ENCODE results near the gene RCBTB2.
A peak's percentile ranks its signal among the peaks of the same experiment; 100 is the strongest.
"Not testable (repeated sequence)": the region's sequence is repeated elsewhere in the genome, so short reads cannot be mapped to it uniquely, and the experiment has no call there.

RCBTB2 gene

DNA sequence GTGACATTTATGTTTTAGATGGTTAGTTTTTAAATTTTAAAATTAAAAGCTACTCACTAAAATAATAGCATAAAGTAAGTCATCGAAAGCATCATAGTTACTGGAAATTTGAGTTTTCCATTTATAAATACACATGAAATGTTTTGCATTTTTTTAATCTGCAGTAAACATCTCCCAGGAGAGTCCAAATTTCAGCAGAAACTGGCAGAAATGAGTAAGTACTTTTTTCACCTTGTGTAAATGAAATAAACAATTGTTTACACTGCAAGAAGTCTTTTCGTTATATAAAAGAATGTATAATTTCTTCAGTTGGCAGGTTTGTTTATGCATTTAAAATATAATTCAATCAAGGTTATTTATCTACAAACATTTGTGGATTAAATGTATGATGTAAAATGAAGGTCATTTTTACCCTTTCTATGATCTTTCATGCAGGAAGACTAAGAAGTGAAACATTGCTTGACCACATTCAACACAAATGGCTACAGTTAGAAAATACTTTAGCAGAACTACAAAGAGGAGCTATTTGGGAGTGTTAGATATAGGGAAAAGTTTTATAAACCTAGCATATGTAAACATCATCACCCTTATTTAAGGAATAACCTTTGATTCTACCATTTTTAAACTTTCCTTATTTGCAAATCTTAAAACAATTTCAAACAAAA is 55.6 kb downstream of the RCBTB2 start:
- no peak for DNase-seq (ENCODE audit: extremely low spot score, insufficient read length, low read depth)
- FAIRE-seq = peak; percentile 87

DNA sequence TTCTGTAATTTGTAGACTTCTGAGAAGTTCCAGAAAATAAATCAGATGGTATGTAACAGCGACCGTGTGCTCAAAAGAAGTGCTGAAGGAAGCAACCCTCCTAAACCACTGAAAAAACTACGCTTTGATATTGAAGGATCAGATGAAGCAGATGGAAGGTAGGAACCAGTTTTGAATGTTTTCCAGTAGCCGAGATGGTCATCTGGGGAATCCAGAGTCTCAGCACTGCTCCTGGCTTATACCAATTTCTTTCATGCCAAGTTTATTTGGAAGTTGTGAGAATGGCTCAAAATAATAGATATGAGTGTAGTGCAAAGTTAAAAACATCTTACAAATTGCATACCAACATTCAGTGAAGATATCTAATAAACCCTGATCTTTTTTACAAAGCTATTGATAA is 56.2 kb downstream of the RCBTB2 start:
- no peak for FAIRE-seq
- DNase-seq (ENCODE audit: extremely low spot score, insufficient read length, low read depth) = no peak

DNA sequence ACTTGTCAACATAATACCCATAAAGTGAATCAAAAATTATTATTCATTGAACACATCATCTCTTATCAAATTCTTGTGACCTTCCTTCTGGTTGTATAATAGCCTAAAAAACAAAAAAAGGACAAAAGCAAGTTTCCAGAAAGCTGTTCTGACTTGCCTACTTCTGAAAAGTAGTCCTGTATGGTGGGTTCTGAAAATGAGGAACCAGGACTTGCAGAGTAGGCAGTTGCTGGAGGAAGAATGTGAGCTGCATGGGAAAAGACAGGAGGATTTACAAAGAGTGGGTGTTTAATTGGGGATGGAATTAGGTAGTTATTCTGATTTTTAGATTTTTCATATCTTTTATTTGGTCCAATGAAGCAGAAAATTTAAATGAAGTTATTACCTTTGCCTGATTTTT is 56.7 kb downstream of the RCBTB2 start:
- peak; percentile 71 for FAIRE-seq
- DNase-seq (ENCODE audit: extremely low spot score, insufficient read length, low read depth) = no peak

DNA sequence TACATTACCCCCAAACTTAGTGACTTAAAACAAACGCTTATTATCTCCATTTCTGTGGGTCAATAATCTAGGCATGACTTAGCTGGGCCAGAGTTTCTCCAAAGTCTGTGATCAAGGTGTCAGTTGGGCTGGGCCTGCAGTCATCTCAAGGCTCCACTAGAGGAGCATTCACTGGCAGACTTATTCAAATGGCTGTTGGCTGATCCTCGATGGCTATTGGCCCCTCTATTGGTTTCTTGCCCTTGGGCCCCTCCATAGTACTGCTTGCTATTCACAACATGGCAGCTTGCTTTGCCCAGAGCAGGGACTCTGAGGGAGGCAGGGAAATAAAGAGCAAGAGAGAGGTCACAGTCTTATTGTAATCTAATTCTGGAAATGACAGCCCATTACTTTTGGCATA is 57.6 kb downstream of the RCBTB2 start:
- FAIRE-seq (no peak), DNase-seq (ENCODE audit: extremely low spot score, insufficient read length, low read depth) (no peak)

DNA sequence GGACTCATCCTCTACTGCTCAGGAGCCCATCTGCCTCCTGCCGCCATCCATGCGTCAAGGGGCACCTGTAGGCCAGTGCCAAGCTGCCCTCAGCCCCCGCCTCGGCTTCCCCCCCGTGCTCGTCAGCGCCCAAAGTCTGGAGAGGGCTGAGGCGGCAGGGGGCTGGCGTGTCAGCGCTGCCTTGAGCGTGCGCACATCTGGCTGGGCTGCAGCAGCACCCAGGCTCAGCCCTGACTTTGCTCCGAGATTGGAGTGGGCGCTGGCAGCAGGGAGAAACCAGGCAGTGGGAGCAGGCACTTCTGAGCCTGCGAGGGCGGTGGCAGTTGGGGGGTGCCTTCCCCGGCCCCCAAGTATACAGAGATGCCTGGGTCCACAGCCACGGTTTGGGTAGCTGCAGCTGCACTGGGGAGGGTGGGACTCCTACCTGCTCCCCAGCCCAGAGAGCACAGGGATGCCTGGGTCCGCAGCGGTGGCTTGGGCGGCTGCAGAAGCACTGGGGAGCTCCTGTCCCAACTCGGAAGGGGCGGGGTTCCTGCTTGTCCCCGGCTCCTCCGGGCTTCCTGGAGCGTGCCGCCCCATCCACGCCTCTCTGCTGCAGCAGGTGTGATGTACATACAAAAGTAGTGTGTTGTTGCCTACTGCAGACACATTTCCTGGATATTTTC is 75.2 kb downstream of the RCBTB2 start:
- no peak for FAIRE-seq
- no peak for DNase-seq (ENCODE audit: extremely low spot score, insufficient read length, low read depth)

DNA sequence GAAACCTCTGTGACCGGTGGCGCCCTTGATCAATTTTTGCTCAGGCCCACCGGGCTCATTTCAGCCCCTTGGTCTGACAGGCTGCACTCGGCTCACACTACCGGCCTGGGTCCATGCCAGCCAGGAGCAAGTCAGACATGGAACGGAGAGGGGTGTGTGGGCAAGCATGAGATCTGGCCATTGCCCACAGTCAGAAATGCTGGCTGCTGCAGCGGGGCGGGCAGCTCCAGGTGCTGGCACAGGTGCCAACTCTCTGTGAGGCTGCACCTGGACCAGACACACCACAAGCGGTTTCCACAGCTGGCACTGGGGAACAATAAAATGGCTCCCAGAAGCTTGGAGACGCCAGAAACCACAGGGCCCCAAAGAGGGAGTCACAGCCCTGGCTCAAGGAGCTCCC is 76.3 kb downstream of the RCBTB2 start:
- no peak for FAIRE-seq
- DNase-seq (ENCODE audit: extremely low spot score, insufficient read length, low read depth) = no peak

DNA sequence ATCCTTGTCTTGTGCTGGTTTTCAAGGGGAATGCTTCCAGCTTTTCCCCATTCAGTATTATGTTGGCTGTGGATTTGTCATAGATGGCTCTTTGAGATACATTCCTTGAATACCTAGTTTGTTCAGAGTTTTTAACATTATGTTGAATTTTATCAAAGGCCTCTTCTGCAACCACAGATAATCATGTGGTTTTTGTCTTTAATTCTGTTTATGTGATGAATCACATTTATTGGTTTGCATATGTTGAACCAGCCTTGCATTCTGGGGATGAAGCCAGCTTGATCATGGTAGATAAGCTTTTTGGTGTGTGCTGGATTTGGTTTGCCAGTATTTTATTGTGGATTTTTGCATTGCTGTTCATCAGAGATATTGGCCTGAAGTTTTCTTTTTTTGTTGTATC is 81.7 kb downstream of the RCBTB2 start:
- not testable (repeated sequence) for DNase-seq (ENCODE audit: extremely low spot score, insufficient read length, low read depth); FAIRE-seq

DNA sequence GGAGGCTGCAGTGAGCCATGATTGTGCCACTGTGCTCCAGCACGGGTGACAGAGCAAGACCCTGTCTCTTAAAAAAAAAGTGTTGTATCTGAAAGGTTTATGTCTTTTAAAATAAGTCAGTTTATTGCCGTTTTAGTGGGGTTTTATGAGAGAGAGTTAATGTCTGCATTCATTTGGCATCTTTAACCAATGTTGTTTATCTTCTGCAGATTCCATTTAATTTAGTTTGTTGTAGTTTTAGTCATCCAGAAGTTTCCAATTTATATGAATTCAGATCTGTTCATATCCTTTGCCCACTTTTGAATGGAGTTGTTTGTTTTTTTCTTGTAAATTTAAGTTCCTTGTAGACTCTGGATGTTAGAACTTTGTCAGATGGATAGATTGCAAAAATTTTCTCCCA is 83.2 kb downstream of the RCBTB2 start:
- no peak for DNase-seq (ENCODE audit: extremely low spot score, insufficient read length, low read depth)
- FAIRE-seq = peak; percentile 38

DNA sequence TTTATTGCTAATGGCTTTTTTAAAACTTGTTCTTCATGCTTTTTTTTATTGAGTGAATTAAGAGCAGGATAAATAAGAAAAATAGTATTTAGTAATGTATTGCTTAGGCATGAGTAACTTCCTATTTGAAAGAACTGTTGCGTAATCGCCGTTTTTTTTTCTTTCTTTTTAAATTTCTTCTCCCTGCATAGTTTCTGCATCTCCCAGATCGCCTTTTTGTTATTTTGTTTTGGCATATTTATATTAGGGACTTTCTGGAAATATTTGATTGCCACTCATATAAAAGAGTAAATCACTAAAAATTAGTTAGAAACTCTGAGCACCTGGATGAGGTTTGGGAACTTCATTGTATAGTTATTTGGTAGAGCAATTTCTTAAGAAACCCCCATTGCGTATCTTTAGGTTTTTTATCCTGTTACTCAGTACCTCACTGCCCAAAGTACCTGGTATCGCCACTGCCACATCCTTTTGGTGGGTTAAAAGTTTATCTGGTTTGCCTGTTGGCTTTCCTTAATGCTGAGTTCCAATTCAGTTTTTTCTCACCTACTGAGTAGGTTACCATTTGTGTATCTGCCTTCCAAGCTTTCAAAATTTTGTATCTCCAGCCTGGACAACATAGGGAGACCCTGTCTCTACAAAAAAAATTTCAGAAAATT is 83.8 kb downstream of the RCBTB2 start:
- DNase-seq (ENCODE audit: extremely low spot score, insufficient read length, low read depth) (no peak), FAIRE-seq (no peak)

DNA sequence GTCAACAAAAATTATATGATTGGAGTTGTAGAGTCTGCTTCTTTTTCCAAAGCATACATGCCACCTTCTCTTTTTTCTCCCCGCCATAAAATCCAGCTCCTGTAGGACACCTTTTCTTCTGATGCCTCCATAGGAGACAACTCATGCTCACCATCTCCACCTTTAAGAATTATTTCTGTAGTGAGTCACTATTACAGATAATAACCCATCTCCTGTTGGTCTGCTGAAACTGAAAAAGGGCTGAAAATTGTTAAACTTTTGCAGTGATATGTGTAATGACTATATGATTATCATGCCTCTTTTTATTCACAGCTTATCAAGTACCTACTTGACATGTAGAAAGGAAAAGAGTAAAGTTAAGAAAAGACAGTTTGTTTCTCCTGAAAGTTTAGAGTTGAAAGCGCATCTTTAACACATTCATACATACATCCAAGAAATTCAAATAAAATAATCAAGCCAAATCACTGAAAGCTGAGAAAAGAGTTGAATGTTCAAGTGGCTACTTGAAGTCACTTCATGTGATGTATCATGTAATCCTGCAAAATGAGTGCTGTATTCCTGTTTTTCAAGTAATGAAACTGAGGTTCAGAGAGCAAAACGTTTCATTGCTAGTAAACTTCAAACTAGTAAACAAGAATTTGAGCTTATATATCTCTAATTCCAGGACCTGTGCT is 84.5 kb downstream of the RCBTB2 start:
- peak; percentile 51 for FAIRE-seq

DNA sequence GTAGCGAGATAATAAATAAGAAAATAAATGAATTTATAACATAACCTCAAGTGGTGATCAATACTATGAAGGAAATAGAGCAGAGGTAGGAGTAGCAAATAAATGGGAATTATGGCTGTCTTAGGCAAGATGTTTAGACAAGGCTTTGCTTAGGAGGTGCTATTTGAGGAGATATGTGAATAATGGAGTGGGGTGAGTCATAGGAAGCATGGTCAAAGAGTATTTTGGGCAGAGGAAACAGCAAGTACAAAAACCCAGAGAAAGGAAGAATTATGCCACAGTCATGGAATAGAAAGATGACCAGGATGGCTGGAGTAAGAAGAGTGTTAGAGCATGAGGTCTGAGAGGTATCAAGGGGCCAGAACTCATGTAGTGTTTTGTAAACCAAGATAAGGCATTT is 86.4 kb downstream of the RCBTB2 start:
- FAIRE-seq (no peak), DNase-seq (ENCODE audit: extremely low spot score, insufficient read length, low read depth) (no peak)

More for the DNA sequence above, 84.5 kb downstream of the RCBTB2 start:
- no peak for DNase-seq (ENCODE audit: extremely low spot score, insufficient read length, low read depth)

DNA sequence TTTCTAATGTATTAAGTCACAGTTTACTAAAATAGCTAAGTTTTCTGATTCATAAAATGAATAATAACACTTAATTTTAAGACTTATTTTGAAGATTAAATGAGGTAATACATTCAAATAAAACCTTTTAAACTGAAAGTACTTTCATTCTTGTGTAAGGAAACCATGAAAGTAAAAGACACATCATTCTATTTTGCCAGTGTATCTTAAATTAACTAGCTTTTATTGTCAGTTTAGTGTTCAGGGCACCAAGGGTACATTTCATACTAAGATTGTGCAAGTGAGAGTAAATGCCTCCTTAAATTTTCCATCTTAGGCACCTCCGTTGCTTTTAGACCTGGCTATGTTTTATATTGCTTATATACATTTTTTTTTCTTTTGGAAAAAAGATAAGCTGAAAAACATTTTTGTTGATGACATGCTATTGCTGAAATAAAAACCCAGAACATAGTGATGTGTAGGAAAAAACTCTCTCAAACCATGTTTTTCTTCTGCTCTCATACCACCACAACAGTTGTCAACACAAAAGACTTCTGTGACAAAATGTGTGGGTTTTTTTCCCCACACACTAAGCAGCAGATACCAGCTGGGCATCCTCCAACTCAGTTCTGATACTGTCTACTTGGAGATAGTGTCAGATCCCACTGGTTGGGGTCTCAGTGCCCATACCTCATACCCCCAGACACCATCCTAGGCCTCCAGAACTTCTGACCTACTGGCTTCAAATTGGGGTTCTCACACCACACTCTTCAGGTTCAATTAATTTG is 89.3 kb downstream of the RCBTB2 start:
- FAIRE-seq = no peak
- no peak for DNase-seq (ENCODE audit: extremely low spot score, insufficient read length, low read depth)

Measured in GM18507 (cell line).